Hematopoietic multipotent progenitor cell treated with erythropoietin and hydrocortisone succinate and interleukin-3 and kit ligand, for 6 days (in vitro differentiated cells): Measurements from ENCODE around the gene FAM20C.
A peak's percentile ranks its signal among the peaks of the same experiment; 100 is the strongest.

Source experiments
- DNase-seq: peaks from one replicate; pipeline ENCODE4 v3.0.0-alpha.2; 2015

The FAM20C gene

DNA sequence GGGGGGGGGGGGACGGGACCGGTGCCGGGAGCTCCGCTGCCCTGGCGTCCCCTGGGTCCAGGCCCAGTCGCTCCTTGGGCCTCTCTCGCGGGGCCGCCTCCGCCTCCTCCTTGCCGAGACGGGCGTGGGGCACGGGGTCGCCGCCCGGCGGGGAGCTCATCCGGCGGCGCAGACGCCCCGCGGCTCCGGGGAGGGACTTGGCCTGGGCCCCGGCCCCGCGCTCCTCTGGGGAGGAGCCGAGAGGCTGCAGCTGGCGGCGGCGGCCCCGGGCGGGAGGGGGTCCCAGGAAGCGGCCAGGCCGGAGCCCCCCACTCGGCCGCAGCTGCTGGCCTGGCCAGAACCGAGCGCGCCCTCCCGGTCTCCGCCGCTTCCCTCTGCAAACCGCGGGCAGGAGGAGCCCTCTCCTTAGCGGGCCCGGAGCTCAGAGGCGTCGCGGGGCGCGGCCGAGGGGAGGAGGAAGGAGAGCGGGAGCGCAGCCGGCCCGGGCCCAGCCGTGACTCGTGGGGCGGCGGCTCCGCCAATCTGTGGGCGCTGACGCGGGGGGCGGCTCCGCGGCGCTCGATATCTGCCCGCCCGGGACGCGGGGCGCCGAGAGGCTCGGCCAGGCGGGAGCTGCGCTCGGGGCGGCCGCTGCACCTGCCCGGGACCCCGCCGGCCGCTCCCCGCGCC, at the start of gene FAM20C:
FAM20C (plus strand) TSS at position 591 of the 669 bp plus-strand sequence. CDS start 629 bp downstream, outside the sequence.
- peak; percentile 77 for DNase-seq

DNA sequence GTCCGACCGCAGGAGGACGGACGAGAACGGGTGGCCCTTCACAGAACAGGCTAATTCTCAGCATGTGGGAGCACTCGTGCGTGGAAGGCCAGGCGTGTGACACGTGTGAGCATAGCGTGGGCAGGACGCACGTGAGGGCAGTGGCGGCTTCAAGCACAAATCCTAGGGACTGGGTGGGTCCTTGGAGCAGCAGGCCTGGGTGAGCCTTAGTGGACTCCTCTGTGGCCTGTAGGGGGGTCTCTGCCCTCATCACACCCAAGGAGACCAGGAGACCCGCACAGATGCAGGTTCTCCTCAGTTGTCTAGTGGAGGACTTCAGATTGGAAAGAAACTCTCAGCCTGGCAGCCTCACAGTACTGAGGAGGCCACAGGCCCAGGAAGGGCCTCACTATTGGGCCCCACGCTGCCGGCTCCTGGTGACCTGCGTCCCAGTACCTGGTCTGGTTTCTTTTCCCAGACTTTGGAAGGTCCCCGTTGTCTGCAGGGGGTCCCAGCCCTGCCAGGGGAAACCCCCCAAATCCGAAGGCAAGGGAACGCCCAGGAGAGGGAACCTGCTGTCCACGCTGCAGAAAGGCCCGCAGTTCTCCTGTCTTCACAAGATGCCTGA, 49.1 kb upstream of the FAM20C start:
- no peak for DNase-seq

DNA sequence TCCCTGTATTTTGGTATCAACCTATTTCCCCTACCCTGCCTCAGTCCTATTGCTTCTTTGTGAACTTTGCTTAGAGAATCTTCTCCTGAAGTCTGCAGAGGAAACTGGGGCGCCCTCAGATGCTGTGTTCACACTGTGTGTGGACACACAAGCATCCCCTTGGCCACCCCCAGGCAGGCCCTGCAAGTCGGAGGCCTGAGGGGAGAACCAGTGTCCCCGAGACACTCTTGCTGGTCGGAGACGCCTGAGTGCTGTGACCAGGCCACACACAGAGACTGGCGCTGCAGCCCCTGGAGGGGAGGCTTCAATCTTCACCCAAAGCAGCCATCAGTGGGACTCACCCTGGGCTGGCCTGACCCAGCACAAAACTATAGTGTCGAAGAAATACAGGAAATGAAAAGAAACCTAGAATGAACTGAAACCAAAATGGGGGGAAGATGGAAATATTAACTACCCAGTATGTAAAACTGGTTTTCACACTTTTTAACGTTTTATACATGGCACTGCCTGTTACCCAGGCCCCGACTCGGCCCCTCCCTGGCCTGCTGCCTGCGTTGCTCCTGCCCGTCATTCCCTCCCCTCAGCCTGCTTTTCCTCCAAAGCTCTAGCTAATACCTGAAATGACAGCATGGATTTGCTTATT, 48.4 kb upstream of the FAM20C start:
- no peak for DNase-seq

DNA sequence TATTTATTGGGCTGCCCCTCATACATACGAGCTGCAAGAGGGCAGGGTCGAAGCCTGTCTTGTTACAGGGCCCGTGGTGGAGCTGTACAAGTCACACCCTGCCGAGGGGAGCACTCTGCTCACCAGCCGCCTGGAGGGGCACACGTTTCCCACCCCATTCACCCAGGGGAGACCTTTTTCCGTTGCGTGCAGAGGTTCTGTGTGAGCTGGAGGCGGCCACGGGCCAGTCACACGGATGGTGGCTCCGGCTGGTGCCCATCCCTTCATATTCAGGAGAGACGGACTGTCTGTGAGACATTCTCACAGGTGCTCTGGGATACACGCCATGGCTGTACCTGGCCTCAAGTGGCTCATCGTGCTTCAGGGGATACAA, 47.9 kb upstream of the FAM20C start:
- no peak for DNase-seq

DNA sequence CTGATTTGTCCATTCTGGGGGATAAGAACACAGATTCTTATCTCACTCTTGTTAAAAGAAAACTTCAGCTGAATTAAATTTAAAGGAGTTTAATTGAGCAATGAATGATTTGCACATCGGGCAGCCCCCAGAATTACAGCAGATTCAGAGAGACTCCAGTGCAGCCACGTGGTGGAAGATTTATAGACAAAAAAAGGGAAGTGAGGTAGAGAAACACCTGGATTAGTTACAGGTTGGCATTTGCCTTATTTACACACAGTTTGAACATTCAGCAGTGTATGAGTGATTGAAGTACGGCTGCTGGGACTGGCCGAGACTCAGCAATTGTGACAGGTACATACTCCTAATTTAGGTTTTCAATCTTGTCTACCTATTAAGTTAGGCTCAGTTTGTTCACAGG, 46.5 kb upstream of the FAM20C start:
- no peak for DNase-seq

DNA sequence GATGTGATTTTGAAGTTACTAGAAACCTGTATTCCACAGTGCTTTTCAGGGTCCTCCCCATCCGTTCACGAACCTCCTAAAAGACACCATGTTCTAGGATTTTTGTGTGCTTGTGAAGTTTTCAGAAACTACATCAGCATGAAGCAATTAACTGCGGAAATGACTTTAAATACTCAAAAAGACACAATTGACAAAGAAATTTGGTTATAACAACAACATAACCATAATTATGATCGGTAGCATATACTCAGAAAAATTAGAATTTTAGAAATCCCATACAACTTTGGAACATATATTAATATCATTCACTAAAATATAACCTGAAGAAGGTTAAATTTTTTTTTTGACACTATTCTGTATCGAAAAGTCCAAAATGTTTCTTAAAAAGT, 43.8 kb upstream of the FAM20C start:
- peak; percentile 38 for DNase-seq

DNA sequence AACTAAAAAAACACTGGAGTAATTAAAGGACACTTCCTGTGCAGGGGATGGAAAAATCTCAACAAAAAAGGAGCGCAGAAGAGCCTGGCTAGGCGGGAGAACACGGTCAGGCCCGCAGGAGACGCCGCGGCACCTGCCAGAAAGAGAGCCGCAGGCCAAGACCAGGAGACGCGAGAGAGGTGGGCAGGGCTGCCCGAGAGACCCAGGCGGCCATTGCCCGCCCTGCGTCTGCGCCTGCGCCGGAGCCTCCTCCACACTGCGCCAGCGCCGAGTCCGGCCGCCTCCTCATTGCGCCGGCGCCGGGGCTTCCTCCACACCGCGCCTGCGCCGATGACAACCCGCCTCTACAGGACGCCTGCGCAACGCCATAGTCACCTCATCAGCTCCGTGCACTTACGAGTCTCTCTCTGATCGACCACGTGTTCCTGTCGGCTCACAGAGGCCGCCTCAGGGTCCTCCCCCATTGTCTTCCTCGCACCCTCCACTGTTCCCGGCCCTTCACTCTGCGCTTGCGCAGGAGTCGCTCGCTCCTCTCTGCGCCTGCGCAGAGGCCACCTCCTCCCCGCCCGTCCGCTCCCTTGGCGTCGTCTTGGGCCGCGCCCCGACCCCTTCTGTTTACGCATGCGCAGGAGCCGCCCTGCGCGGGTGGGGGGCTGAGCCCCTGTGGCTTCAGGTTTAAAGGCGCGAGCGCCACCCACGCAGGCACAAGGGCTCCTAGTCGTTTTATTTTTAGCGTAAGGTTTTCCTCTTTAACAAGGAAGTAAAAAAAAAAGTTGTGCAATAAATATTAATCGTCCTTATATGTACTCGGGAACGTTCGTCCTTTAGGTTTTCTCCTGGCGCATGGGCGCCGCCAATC, 43.2 kb upstream of the FAM20C start:
- DNase-seq: peak; percentile 99

DNA sequence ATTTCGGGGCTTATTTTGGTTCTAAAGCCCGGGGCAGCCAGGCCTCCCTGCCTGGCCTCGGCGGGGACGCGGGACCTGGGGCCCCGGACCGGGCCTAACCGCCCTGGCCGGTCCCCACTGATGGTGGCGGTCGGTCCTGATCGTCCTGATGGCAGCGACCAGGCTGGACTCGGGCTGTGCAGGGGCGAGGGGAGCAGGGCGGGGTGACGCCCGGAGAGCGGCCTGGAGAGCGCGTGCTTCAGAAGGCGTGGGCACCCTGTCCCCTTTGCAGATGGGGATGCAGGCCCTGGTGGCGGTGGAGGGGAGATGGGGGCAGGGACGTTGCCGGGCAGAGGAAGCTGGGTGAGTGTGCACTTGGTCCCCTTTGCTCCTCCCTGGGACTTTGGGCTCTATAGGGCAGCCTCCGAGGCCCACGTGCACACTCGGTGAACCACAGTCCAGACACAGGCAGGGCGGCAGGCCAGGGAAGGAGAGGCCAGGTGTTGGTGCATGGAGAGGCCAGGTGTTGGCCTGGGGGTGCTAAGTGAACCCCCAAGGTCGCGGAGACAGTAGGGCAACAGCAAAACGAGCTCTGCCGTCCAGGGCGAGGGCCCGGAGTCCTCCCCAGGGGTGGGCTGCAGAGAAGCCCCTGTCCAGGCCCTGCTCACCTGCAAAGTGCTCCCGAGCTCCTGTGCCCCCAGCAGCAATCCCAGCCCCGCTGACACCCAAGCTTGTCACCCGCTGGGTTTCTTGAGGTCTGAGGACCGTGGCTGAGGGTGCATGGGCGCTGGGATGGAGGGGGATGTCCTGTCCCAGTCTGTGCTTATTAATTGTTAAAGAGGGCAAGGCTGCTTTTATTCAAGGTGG, 42.4 kb upstream of the FAM20C start:
- DNase-seq: peak; percentile 55

DNA sequence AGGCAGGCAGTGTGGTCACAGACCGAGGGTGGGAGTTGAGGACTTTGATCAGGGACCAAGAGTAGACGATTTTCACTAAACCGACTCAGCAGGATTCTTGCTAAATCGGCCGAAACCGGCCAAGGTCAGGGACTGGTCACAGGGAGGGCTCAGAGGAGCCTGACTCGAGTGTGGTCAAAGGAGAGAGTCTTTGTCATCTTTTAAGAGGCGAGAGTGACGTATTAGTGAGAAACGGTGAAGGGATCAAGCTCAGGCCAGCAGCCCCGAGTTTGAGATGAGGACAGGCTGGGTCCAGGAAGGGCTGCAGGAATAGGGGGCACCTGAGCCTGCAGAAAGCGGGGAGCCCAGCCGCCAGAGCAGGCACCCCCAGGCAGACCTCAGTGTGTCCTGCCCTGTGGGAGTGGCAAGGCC, 41.6 kb upstream of the FAM20C start:
- DNase-seq: no peak

DNA sequence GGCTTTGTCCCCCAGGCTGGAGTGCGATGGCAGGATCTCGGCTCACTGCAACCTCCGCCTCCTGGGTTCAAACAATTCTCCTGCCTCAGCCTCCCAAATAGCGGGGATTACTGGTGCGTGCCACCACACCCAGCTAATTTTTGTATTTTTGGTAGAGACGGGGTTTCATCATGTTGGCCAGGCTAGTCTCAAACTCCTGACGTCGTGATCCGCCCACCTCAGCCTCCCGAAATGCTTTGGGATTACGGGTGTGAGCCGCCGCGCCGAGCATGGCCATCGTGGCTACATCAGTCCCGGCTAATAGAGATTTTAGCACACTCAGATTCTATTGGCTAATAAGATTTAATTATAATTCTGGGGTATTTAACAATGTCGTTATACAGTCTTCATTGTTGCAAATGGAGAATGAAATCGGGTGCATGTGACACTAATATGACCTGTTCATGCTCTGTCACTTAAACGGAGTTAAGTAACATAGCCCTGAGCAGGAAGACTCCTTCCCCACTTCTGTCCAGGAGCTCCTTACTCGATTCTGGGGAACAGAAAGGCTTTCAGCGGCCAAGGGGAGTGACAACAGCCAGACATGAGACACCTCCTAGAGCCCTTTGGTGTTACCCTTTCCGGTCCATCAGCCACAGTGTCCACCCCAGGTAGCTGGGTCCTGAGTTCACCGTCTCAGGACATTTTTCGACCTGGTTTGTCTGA, 40.9 kb upstream of the FAM20C start:
- no peak for DNase-seq

DNA sequence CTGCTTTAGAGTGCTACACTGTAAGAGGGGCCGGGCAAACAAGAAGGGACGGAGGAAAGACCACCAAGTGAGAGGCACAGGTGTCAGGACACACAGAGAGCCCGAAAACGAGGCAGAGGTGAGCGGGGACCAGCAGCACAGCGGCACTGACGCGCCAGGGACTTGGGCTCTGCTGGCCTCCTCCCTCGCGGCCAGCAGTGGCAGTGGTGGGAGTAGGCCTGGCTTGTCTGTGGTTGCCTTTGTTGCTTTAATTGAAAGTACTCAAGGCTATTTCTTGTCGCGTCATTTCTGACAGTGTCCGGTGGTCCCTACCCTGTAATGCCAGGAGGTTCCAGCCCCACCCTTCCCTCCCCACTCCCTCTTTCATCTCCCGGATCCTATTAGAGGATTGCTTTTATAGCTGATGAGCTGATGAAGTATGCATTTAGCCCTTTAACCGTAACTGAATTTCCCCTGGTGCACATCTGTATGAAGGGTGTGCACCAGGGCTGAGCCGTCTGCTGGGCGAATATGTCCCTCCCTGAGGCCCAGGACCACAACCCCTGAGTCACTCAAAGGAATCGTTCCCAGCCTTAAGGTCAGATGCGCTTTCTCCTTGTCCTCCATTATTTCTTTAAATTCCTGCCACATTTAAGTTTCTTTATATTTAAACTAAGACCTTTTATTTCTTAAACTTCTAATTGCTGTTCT, 39.5 kb upstream of the FAM20C start:
- DNase-seq: no peak

DNA sequence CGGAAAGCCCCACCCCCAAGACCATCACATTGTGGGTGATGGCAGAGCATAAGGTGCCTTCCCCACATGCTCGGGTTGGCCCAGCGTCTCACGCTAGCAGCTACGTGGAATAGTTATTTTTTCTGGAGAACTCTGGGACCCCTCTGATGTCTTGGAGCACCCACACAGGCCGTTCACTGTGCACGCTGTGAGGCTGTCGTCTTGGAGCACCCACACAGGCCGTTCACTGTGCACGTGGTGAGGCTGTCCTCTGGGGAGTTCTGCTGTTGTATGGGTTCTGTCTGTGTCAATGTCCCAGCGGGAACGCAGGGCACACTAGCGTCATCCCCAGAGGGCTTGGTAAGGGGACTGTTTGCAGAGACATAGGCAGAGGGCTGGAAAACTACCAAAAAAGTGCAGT, 38.8 kb upstream of the FAM20C start:
- DNase-seq: no peak

DNA sequence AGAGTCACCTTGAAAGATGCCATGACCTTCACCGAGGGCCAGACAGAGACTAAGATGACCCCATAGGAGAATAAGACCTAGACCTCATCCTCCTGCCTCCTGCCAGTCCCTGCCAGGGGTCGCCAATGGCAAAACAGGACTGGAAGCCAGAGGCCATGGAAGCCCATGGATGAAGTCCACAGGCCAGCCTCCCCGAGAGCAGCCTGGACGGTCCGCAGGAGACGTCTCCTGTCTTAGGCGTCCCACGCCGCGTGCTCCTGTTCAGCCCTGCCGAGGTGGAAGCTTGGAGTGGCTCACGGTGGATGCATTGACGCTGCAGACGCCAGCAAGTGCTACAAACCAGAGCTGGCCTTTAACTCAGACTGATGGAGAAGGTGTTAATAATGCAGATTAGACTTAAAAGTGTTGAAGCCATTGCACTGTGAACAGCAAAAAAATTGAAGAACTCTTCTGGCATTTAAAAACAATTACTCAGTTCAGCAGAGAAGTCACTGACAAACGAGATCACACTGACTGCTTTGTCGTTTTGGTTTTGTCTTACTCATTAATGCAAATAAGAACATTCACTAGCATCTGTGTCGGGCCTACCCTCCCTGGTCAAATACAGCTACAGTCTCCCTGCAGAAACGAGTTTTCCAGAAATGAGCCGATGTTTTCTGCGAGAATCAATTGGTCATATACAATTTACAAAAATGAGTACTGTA, 38.1 kb upstream of the FAM20C start:
- DNase-seq: no peak

DNA sequence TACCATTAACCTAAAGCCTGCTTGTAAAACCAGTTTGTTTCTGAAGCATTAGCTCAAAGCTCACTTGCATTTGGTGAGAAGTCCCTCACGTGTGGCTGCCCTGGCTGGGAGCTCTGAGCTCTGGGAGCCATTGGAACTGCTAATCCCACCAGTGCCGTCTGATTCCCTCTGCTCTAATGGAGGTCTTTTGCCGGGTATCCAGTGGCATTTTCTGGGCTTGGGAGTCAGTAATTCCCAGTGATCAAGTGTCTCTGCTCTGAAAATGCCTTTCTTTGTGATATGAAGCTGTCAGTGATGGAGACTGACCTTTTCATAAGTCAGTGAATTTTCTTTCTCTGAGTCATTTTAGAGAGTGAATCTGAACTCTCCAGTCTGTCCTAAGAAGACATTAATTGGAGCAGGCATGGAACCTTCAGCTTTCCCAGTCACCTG, 36.9 kb upstream of the FAM20C start:
- no peak for DNase-seq

DNA sequence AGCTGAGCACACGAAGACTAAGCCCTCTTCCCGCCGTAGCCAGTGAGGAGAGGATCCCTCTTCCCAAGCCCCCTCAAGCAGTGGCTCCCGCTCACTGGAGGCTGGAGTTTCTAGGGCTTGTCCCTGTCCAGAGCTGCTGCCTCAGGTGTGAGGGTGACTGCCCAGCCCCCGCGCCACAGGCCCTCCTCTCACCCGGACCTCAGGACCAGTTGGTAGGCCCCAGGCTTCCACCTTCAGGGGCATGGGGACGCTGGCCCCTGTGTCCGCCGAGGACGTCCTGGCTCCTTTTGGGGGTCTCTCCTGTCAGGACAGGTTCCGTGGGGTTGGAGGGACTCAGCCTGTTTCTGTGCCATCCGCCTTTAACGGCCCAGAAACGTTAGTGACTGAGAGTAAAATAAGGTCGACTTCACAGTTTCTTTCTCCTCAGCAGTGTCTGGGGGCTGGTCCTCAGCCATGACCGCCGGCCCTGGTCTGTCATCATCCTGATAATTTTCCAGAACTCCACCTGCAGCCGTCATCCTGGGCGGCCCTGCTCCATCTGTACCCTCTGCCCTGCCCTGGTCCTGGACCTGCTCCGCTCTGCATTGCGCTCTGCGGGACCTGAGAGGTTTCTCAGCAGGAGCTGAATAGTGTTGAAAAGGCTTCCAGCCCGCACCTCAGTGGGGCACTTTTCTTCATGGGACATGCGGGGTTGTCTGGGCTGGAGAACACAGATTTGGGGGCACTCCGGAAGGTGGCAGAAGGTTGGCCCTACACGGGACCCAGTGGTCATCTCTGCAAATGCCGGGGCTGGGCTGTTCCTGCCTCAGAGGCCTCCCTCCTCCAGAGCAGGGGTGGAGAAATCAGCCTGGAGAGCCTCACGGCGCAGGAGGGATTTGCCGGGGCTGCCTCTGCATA, 36.0 kb upstream of the FAM20C start:
- DNase-seq: no peak

DNA sequence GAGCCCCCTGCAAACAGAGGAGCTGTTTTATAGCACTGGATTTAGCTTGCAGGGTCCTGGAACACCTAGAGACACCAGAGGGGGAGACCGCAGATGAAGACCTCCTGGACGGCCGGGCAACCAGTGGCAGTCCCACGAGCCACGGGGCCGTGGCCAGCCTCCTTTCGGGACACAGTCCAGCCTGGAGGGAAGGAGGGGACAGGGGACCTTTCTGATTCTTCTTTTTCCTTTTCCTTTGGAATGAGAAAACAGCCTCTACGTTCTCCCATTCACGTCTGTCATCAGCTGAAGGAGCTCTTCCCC, 35.4 kb upstream of the FAM20C start:
- no peak for DNase-seq

DNA sequence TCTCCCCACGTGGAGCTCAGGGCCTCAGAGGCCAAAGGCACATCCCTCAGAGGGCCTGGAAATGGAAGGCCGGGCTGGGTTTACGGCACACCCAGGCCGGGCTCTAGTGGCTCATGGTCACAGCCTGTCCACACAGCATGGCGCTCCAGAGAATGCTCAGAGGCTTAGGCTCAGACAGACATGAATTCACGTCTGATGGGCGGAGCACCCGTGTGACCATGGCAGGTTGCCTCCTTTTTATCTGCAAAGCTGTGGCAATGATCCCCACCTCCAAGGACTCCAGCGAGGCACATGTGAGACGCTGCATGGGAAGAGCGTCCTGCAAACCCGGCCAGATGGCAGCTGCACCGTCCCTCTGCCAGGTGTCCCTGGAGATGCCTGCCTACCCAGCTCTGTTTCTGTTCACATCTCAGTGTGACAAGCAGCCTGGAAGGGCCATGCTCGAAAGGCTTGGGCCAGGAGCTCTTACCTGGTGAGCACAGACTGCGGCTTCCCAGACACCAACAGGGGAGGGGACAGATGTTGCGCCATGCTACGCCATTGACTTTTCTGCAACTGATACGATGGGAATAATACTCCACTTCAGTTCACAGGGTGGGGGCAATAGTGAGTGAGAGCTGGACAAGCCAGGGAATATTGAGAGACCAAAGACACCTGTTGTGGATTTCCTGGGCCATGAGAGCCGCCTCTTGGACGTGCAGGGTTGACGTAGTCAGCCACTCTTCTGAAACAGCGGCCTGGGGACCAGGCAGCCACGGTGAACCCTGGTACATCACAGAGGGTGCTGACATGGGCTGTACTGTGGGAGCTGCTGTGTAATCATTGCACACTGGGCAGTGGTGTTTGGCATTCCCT, 34.4 kb upstream of the FAM20C start:
- no peak for DNase-seq

DNA sequence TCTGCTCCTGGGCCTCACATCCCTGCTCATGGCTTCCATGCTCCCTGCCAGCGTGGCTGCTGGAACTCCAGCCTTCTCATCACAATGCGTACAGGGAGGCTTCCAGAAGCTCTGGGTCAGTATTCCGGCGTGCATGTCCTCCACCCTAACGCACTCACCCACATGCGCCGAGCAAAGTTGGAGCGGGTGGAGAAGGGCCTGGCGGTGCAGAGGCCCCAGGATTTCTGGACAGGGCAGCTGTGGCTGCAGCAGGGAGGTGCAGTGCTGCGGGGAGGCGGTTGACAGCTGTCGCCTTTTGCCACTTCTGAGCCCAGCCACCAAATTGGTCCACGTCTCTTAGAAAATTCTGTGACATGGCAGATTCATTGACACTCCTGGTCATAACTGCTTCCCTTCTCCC, 33.6 kb upstream of the FAM20C start:
- no peak for DNase-seq
